H1 (cell line): Measurements from ENCODE around the gene RAD23B. TPM values are rescaled to one million over a fixed set of nuclear protein-coding genes. Genes with fewer than 3 reads are reported as not detected.

Experiments
- CTCF ChIA-PET: fragments of 300-600 bp; sonication (Branson Sonifier 250); formaldehyde crosslinking; loops from one replicate; lab custom pipeline; 2021; ENCODE audit not compliant: partially characterized antibody; lab: Charles Lee
- POLR2A ChIA-PET: fragments of 300-600 bp; sonication (Branson Sonifier 250); formaldehyde crosslinking; loops from one replicate; lab custom pipeline; 2021; ENCODE audit warnings: inconsistent platforms; ENCODE audit not compliant: partially characterized antibody; lab: Charles Lee
- DNase-seq, 2 experiments: peaks; one replicate each; pipeline versions ENCODE4 v3.0.0 to v3.0.0-alpha.2; 2010 to 2022; ENCODE audit warnings: low spot score in 2 of 2, low read depth in 1 of 2, mixed read lengths in 1 of 2
- FAIRE-seq: peaks from 2 replicates; lab custom pipeline; 2011; peaks lifted over from hg19 to GRCh38; lab: Jason Lieb, UNC
- H2AFZ ChIP-seq: 2 replicates; pipeline ENCODE4 v1.8.1; 2012; ENCODE audit warnings: low read length, inconsistent platforms
- H2AK5ac ChIP-seq: 2 replicates; pipeline ENCODE4 v1.6.1; 2013; ENCODE audit warnings: low read depth, low read length
- H2BK120ac ChIP-seq: replicated peaks from 2 replicates; pipeline ENCODE3; 2013; ENCODE audit warnings: low read depth, low read length, inconsistent platforms
- H2BK12ac ChIP-seq: 2 replicates; pipeline ENCODE4 v1.6.1; 2013; ENCODE audit warnings: low read depth, low read length
- H2BK15ac ChIP-seq: 2 replicates; pipeline ENCODE4 v1.6.1; 2013; ENCODE audit warnings: low read length
- H2BK20ac ChIP-seq: 2 replicates; pipeline ENCODE4 v1.6.1; 2013; ENCODE audit warnings: low read length
- H2BK5ac ChIP-seq: 2 replicates; pipeline ENCODE4 v1.6.1; 2013; ENCODE audit warnings: low read depth, low read length
- H3K14ac ChIP-seq: 2 replicates; pipeline ENCODE4 v1.6.1; 2013; ENCODE audit warnings: inconsistent platforms; ENCODE audit not compliant: insufficient read length
- H3K18ac ChIP-seq: 2 replicates; pipeline ENCODE4 v1.6.1; 2013; ENCODE audit warnings: low read length; ENCODE audit errors: extremely low read depth
- H3K23ac ChIP-seq: 2 replicates; pipeline ENCODE4 v1.6.1; 2013; ENCODE audit warnings: inconsistent platforms; ENCODE audit not compliant: insufficient read length
- H3K23me2 ChIP-seq: 2 replicates; pipeline ENCODE4 v1.6.1; 2013; ENCODE audit warnings: low read depth, low read length
- H3K27ac ChIP-seq: 2 replicates; pipeline ENCODE4 v1.6.1; 2011; ENCODE audit warnings: low read depth, low read length, inconsistent platforms
- H3K27me3 ChIP-seq, 4 experiments: replicated peaks in 1 of 4; 1 replicate in 1 of 4; 2 replicates in 3 of 4; pipeline versions ENCODE4 v1.6.1 to v1.8.1; 2011 to 2013; ENCODE audit warnings: low read length in 3 of 4, mild to moderate bottlenecking in 3 of 4, inconsistent platforms in 2 of 4, mixed read lengths in 2 of 4, moderate library complexity in 1 of 4; ENCODE audit not compliant: control insufficient read depth in 3 of 4, insufficient read depth in 3 of 4; ENCODE audit errors: extremely low read depth in 1 of 4
- H3K36me3 ChIP-seq, 4 experiments: 2 replicates each; pipeline versions ENCODE4 v1.6.1 to v1.8.1; 2011 to 2013; ENCODE audit warnings: mild to moderate bottlenecking in 4 of 4, low read length in 3 of 4, moderate library complexity in 2 of 4, control low read depth in 1 of 4, inconsistent platforms in 1 of 4; ENCODE audit not compliant: insufficient read depth in 4 of 4, control insufficient read depth in 2 of 4
- H3K4ac ChIP-seq: replicated peaks from 2 replicates; pipeline ENCODE3; 2013; ENCODE audit warnings: low read length, low read depth, mixed read lengths, inconsistent platforms; ENCODE audit not compliant: insufficient read length
- H3K4me1 ChIP-seq, 4 experiments: replicated peaks in 1 of 4; 1 replicate in 1 of 4; 2 replicates in 3 of 4; pipeline versions ENCODE4 v1.6.1 to v1.8.1; 2011 to 2013; ENCODE audit warnings: low read length in 3 of 4, inconsistent platforms in 2 of 4, mixed read lengths in 1 of 4; ENCODE audit not compliant: insufficient read depth in 4 of 4, control insufficient read depth in 3 of 4
- H3K4me2 ChIP-seq, 2 experiments: 2 replicates each; pipeline versions ENCODE4 v1.6.1 to v1.8.1; 2011 to 2013; ENCODE audit warnings: low read depth in 2 of 2, low read length in 2 of 2, control low read depth in 1 of 2, inconsistent platforms in 1 of 2, mild to moderate bottlenecking in 1 of 2; ENCODE audit not compliant: insufficient read depth in 1 of 2
- H3K4me3 ChIP-seq, 4 experiments: fragments of 200-600, 300-600 bp in 1 of 4; sonication (generic), shearing (Covaris generic), sonication (Bioruptor Twin) in 1 of 4; 2 replicates each; pipeline versions ENCODE4 v1.5.1 to v1.8.1; 2011 to 2016; ENCODE audit warnings: low read length in 4 of 4, low read depth in 3 of 4, control low read depth in 2 of 4, inconsistent platforms in 2 of 4, mild to moderate bottlenecking in 2 of 4, mixed read lengths in 1 of 4, moderate library complexity in 1 of 4; ENCODE audit not compliant: insufficient read depth in 2 of 4; ENCODE audit errors: extremely low read depth in 1 of 4
- H3K56ac ChIP-seq: replicated peaks from 2 replicates; pipeline ENCODE3; 2013; ENCODE audit warnings: low read depth, mild to moderate bottlenecking, mixed read lengths, low read length, inconsistent platforms; ENCODE audit not compliant: insufficient read length
- H3K79me1 ChIP-seq: 2 replicates; pipeline ENCODE4 v1.6.1; 2013; ENCODE audit warnings: low read depth, low read length, control low read depth
- H3K79me2 ChIP-seq, 2 experiments: 2 replicates each; pipeline versions ENCODE4 v1.6.1 to v1.8.1; 2012 to 2013; ENCODE audit warnings: low read length in 2 of 2, mild to moderate bottlenecking in 2 of 2, inconsistent platforms in 1 of 2; ENCODE audit not compliant: insufficient read depth in 2 of 2, control insufficient read depth in 1 of 2
- H3K9ac ChIP-seq, 4 experiments: replicated peaks in 1 of 4; 1 replicate in 1 of 4; 2 replicates in 3 of 4; pipeline versions ENCODE4 v1.6.1 to v1.8.1; 2011 to 2013; ENCODE audit warnings: low read depth in 3 of 4, low read length in 3 of 4, control low read depth in 2 of 4, mild to moderate bottlenecking in 2 of 4, moderate library complexity in 2 of 4, inconsistent platforms in 1 of 4; ENCODE audit errors: extremely low read depth in 1 of 4
- H3K9me3 ChIP-seq, 2 experiments: 2 replicates each; pipeline versions ENCODE4 v1.6.1 to v1.8.1; 2012 to 2013; ENCODE audit warnings: mild to moderate bottlenecking in 2 of 2, moderate library complexity in 2 of 2, control low read depth in 1 of 2, inconsistent platforms in 1 of 2, low read depth in 1 of 2, low read length in 1 of 2, mixed read lengths in 1 of 2; ENCODE audit not compliant: insufficient read depth in 2 of 2
- H4K20me1 ChIP-seq, 2 experiments: replicated peaks in 1 of 2; 2 replicates each; pipeline versions ENCODE3 to v1.8.1; 2011 to 2013; ENCODE audit warnings: inconsistent platforms in 2 of 2, low read length in 2 of 2, mild to moderate bottlenecking in 1 of 2; ENCODE audit not compliant: insufficient read depth in 2 of 2, control insufficient read depth in 1 of 2
- H4K5ac ChIP-seq: 2 replicates; pipeline ENCODE4 v1.6.1; 2013; ENCODE audit warnings: low read length, low read depth, mixed read lengths, inconsistent platforms; ENCODE audit not compliant: insufficient read length
- H4K8ac ChIP-seq: 2 replicates; pipeline ENCODE4 v1.8.0; 2013; ENCODE audit warnings: mild to moderate bottlenecking, moderate library complexity, low read length, inconsistent platforms; ENCODE audit not compliant: insufficient read depth; ENCODE audit errors: extremely low read depth
- H4K91ac ChIP-seq: replicated peaks from 2 replicates; pipeline ENCODE3; 2013; ENCODE audit warnings: low read length, mixed read lengths, inconsistent platforms; ENCODE audit not compliant: insufficient read length
- ATF3 ChIP-seq: IDR thresholded peaks from 2 replicates; pipeline ENCODE4 v1.6.1; 2011; ENCODE audit warnings: low read depth, mild to moderate bottlenecking, low read length; ENCODE audit not compliant: insufficient read depth
- BRCA1 ChIP-seq: IDR thresholded peaks from 2 replicates; pipeline ENCODE4 v1.6.1; 2012; ENCODE audit warnings: low read depth, low read length, improper control_type of control experiment
- EP300 ChIP-seq, 2 experiments: IDR thresholded peaks; 1 replicate in 1 of 2; 2 replicates in 1 of 2; pipeline ENCODE4 v1.6.1; 2011 to 2012; ENCODE audit warnings: low read depth in 2 of 2, low read length in 2 of 2, mild to moderate bottlenecking in 2 of 2, borderline replicate concordance in 1 of 2, inconsistent platforms in 1 of 2, moderate library complexity in 1 of 2
- PHF8 ChIP-seq: fragments of 200-600 bp; sonication (generic); conservative IDR thresholded peaks from 2 replicates; pipeline ENCODE4 v1.7.1; 2012; ENCODE audit warnings: low read depth, mild to moderate bottlenecking, inconsistent platforms, low read length, moderate library complexity
- TBP ChIP-seq: IDR thresholded peaks from 2 replicates; pipeline ENCODE4 v1.6.1; 2011; ENCODE audit warnings: low read depth, low read length, improper control_type of control experiment
- WGBS, 2 experiments: shearing (Covaris generic) in 1 of 2; methylation state at CpG; one replicate each; pipeline versions ENCODE4 v1.1.6 to v1.1.7; 2013 to 2015; ENCODE audit warnings: low lambda C conversion rate in 2 of 2, mixed read lengths in 2 of 2, inconsistent platforms in 1 of 2, low coverage in 1 of 2, missing lambda C conversion rate in 1 of 2; ENCODE audit not compliant: insufficient replicate concordance in 2 of 2, insufficient coverage in 1 of 2, insufficient read length in 1 of 2; ENCODE audit errors: extremely low coverage in 1 of 2, missing lambda C conversion rate in 1 of 2; 5-methylcytosine and 5-hydroxymethylcytosine counted together
- polyA plus RNA-seq, 7 experiments: library from polyadenylated mRNA; depleted of rRNA in 3 of 7; stranded (reverse) in 5 of 7; unstranded in 2 of 7; fragments of >200 nt in 5 of 7; fragments of 200-250 nt in 2 of 7; gene quantifications; 1 replicate in 5 of 7; 2 replicates in 1 of 7; 4 replicates in 1 of 7; pipeline versions ENCODE4 v1.2.1 to v1.2.3, GENCODE V29; 2011 to 2013; ENCODE audit warnings: missing spikeins in 2 of 7, mixed read lengths in 2 of 7
- total RNA-seq: library from RNA; stranded (reverse); fragmentation: NEBNext Ultra II Directional; extraction: Animal tissue kit (Norgen Biotek cat#: 25700); gene quantifications from 2 replicates; pipeline ENCODE4 v1.2.1, GENCODE V29; 2021

The RAD23B gene
- total and polyA plus RNA-seq, 2 of the 8 experiments (the other 6 are each of a cell fraction or from before 2014, with no cell fraction given): 97.1 to 165 TPM

- no peaks in the 10 kb centered on the region for H3K27me3 ChIP-seq
- no peak overlapping the region for H4K5ac ChIP-seq
- TF ChIP-seq BRCA1: no peak
- no peak for TF ChIP-seq TBP
- TF ChIP-seq PHF8: no peak
- TF ChIP-seq EP300 (IDR thresholded peaks at IDR 0.05; ENCODE audit: borderline replicate concordance in 1 of 2, low read depth in 2 of 2, low read length in 2 of 2): no peak
- no peak for TF ChIP-seq ATF3
- TF ChIP-seq, all 59 proteins: peak for 0
- Histone ChIP-seq H2BK5ac (no peak overlapping the region), H2BK15ac (no peak overlapping the region), H3K4me2 (no peak overlapping the region), H3K9me3 (no peaks in the 10 kb centered on the region), H2BK120ac (no peak overlapping the region), H4K91ac (no peak overlapping the region), H2BK20ac (no peak overlapping the region), H2AFZ (no peak overlapping the region), H3K4me3 (no peak overlapping the region), H3K36me3 (no peaks in the 10 kb centered on the region), H3K14ac (no peak overlapping the region), H3K9ac (no peak overlapping the region), H4K8ac (no peak overlapping the region), H3K27ac (no peak overlapping the region), H2BK12ac (no peak overlapping the region), H4K20me1 (no peaks in the 10 kb centered on the region), H3K79me2 (no peaks in the 10 kb centered on the region), H3K4me1 (no peaks in the 10 kb centered on the region), H3K23me2 (no peaks in the 10 kb centered on the region), H3K56ac (no peak overlapping the region), H3K18ac (no peak overlapping the region), H3K4ac (no peak overlapping the region), H3K23ac (no peak overlapping the region), H3K79me1 (no peaks in the 10 kb centered on the region), H2AK5ac (no peak overlapping the region)
- FAIRE-seq: no peak
- ChIA-PET POLR2A (no interaction called here), CTCF (interaction anchor here (1.1 kb wide), 1 partner anchor 89 kb away, joined by 3 read pairs; no protein-coding TSS in a partner anchor)
- no peak for DNase-seq
- 87% methylated on average over 3 of the region's 3 CpGs; no CpG with 5 or more reads in 1 of the 2 experiments for WGBS, 2 experiments
Observed at GRCh38 chr9:107375001-107375400, 91.9 kb downstream of the RAD23B start.
